Astrocyte of the spinal cord (primary cell): Measurements from ENCODE around the gene PCDH1.
A peak's percentile ranks its signal among the peaks of the same experiment; 100 is the strongest.
"Not testable (repeated sequence)": the region's sequence is repeated elsewhere in the genome, so short reads cannot be mapped to it uniquely, and the experiment has no call there.

Experiments
- DNase-seq: peaks from one replicate; pipeline ENCODE4 v3.0.0; 2011; ENCODE audit warnings: low read depth, low spot score
- H3K4me3 ChIP-seq: 2 replicates; pipeline ENCODE4 v1.5.1; 2011; ENCODE audit warnings: low read depth, mild to moderate bottlenecking, low read length, moderate library complexity
- in situ Hi-C: cut with HindIII; loops from 2 replicates; pipeline ENCODE4 v1.10.0; 2017; ENCODE audit warnings: low sequenced_read_pairs
- TF ChIP-seq, protein P1 (sequence below): IDR thresholded peaks from 2 replicates; pipeline ENCODE4 v1.5.1; 2012; ENCODE audit warnings: low read depth, mild to moderate bottlenecking, low read length, inconsistent platforms

PCDH1 gene

DNA sequence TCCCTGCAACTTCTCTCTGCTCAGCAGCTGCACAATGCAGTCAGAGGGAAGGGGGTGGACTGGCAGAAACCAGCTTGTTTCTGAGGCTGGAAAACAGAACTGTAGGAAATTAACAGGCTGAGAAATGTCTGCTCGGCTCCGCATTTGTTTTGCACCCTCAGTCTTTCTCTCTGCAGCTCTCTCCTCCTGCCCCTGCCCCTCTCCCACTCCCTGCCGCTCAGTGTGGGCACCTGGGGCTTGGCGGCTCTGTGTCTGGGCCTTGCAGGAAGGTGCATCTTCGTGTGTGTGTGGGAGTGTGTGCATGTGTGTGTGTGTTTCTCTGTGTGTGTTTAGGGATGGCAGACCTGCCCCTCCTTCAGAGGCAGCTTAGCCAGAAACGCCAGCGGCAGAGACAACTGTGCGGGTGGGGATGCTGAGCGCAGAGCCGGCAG is 53.0 kb downstream of the PCDH1 start:
- in situ Hi-C loops, result no loop called here
- DNase-seq, result no peak
- TF ChIP-seq, protein P1, sequence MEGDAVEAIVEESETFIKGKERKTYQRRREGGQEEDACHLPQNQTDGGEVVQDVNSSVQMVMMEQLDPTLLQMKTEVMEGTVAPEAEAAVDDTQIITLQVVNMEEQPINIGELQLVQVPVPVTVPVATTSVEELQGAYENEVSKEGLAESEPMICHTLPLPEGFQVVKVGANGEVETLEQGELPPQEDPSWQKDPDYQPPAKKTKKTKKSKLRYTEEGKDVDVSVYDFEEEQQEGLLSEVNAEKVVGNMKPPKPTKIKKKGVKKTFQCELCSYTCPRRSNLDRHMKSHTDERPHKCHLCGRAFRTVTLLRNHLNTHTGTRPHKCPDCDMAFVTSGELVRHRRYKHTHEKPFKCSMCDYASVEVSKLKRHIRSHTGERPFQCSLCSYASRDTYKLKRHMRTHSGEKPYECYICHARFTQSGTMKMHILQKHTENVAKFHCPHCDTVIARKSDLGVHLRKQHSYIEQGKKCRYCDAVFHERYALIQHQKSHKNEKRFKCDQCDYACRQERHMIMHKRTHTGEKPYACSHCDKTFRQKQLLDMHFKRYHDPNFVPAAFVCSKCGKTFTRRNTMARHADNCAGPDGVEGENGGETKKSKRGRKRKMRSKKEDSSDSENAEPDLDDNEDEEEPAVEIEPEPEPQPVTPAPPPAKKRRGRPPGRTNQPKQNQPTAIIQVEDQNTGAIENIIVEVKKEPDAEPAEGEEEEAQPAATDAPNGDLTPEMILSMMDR, result no peak
- no peak overlapping the region for H3K4me3 ChIP-seq

DNA sequence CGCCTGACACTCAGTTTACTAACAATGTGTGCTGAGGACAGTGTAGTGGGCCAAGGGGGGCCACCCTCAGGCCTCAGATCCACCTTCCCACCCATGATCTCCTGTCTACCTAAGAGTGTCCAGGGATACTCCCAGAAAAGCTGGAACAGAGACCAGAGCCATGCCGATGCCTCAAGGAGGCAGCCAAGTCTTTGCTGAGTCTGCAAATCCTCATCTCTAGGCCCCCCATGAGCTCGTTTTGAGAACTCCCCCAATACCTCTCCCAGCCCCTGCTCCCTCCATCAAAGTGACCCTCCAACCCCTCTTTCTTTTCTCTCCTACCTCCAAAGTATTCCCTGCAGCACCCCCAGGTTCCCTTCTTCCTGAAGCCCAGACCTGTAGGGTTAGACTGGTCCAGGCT is 53.5 kb downstream of the PCDH1 start:
- in situ Hi-C loops, result no loop called here

DNA sequence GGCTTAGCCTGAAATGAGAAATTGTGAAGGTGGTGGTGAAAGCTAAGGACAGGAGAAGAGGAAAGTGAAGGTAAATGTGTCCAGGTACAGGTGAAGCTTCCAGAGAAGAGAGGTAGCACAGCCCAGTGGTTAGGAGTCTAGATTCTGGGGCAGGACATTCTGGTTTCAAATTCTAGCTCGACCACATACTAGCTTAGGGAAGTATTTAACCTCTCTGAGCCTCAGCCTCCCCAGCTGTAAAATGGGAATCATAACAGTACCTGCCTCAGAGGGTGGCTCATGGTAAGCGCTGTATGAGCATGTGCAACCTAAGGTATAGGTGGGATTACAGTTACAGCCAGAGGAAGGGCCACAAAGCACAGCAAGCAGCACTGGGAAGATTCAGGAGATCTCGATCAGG is 55.2 kb downstream of the PCDH1 start:
- in situ Hi-C loops, result no loop called here
- H3K4me3 ChIP-seq, result no peak overlapping the region
- DNase-seq, result no peak
- TF ChIP-seq, protein P1, result no peak

More for the DNA sequence above, 53.5 kb downstream of the PCDH1 start:
- H3K4me3 ChIP-seq, result no peak overlapping the region
- TF ChIP-seq, protein P1, result no peak
- no peak for DNase-seq

DNA sequence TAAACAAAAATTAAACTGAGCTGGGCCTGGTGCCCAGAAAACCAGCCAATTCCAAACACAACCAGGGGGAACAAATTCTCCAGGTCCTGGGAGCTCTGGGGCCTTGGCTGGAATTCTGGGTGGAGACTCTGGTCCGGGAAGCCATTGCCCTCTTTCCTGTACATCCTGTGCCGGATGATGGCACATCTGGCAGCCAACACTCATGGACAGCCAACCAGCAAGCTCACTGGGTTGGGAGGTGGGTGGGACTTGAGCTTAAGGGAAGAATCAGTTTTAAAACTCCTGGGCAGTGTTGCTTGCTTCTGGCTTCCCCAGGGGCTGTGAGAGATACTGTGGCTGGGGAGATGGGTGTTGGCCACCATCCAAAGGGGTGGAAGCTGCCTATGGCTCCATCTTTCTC is 56.1 kb downstream of the PCDH1 start:
- TF ChIP-seq, protein P1, result no peak
- H3K4me3 ChIP-seq, result no peak overlapping the region
- no peak for DNase-seq
- in situ Hi-C loops, result no loop called here

DNA sequence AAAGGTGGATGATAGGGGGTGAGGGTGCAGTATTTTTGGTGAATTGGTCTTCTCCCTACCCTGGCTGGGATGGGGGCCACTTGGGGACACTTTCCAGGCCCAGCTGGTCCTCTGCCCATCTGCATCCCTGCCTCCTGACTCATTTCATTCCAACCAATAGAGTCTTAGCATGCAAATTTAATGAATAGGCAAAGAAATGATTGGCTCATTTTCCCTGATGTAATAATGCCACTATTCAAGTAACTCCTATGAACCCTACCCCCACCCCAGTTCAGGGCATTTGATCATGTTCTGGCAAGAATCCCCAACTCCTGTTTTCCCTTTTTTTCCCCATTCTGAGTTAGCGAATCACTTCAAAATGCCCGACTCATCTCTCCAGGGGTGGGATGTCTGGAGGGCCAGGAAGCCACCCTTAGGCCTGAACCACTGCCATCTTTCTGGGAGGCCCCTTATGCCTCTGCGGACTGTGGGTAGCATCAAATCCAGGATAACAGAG is 56.7 kb downstream of the PCDH1 start:
- DNase-seq, result peak; percentile 69
- TF ChIP-seq, protein P1, result no peak
- in situ Hi-C loops, result no loop called here
- H3K4me3 ChIP-seq, result no peak overlapping the region

DNA sequence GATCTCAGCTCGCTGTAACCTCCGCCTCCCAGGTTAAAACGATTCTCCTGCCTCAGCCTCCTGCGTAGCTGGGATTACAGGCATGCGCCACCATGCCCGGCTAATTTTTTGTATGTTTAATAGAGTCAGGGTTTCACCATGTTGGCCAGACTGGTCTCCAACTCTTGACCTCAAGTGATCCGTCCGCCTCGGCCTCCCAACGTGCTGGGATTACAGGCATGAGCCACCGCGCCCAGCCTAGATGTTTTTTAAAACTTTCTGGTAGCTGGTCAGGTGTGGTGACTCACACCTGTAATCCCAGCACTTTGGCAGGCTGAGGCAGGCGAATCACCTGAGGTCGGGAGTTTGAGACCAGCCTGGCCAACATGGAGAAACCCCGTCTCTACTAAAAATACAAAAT is 57.5 kb downstream of the PCDH1 start:
- in situ Hi-C loops, H3K4me3 ChIP-seq, DNase-seq: not testable (repeated sequence)

DNA sequence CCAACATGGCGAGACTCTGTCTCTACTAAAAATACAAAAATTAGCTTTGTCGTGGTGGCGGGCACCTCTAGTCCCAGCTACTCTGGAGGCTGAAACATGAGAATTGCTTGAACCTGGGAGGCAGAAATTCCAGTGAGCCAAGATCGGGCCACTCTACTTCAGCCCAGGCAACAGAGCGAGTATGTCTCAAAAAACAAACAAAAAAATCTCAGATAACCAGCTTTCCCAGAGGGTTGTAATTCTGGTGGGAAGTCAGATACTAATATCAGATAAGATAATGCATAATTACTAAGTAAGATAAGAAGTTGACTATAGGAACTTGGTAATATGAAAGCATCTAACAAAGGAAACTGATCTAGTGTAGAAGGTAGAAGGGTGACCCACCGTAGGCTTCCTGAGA is 60.6 kb downstream of the PCDH1 start:
- no peak for DNase-seq
- TF ChIP-seq, protein P1, result no peak
- H3K4me3 ChIP-seq, result no peak overlapping the region
- in situ Hi-C loops, result no loop called here
